LNCaP clone FGC (cell line): ENCODE results near the gene PRMT1.

Source experiments
- DNase-seq: peaks from one replicate; pipeline ENCODE4 v3.0.0-alpha.2; 2011; ENCODE audit warnings: low read depth
- H3K4me3 ChIP-seq: 2 replicates; pipeline ENCODE4 v1.5.1; 2011; ENCODE audit warnings: mild to moderate bottlenecking, low read depth, low read length, control low read depth
- TF ChIP-seq, protein P1 (sequence below): IDR thresholded peaks from 2 replicates; pipeline ENCODE4 v1.5.1; 2012; ENCODE audit warnings: mild to moderate bottlenecking; ENCODE audit not compliant: control insufficient read depth, insufficient read depth; ENCODE audit errors: extremely low read depth

PRMT1 gene

DNA sequence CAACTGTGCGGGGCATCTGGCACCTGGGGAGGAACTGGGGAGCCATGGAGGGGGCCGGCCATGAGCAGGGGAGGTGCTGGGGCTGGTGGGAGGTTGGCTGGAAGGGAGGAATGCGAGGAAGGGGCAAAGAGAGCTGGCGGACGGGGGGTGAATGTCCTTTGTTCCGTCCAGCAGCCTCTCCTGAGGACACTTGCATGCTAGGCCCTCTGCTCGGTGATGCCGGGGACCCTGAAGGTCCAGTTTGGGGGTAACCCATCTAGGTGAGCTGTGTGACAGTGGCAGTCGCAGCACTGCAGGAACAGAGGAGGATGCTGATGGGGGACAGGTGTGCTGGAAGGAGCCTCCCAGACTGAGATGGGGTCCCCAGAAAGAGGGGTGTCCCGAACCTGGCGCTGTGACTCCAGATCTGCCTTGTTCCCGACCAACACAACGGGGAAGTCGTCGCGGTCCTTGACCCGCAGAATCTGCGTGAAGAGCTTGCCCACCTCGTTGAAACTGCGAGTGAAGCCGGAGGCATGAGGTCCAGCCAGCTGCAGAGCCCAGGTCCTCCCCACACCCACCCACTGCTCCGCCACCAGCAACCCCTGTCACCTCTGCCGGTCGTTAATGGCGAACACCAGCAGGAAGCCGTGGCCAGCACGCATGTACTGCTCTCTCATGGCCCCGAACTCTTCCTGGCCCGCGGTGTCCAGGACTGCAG, 40.7 kb upstream of the PRMT1 start:
- DNase-seq: no peak
- no peak overlapping the region for H3K4me3 ChIP-seq
- TF ChIP-seq, protein P1, sequence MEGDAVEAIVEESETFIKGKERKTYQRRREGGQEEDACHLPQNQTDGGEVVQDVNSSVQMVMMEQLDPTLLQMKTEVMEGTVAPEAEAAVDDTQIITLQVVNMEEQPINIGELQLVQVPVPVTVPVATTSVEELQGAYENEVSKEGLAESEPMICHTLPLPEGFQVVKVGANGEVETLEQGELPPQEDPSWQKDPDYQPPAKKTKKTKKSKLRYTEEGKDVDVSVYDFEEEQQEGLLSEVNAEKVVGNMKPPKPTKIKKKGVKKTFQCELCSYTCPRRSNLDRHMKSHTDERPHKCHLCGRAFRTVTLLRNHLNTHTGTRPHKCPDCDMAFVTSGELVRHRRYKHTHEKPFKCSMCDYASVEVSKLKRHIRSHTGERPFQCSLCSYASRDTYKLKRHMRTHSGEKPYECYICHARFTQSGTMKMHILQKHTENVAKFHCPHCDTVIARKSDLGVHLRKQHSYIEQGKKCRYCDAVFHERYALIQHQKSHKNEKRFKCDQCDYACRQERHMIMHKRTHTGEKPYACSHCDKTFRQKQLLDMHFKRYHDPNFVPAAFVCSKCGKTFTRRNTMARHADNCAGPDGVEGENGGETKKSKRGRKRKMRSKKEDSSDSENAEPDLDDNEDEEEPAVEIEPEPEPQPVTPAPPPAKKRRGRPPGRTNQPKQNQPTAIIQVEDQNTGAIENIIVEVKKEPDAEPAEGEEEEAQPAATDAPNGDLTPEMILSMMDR: no peak

DNA sequence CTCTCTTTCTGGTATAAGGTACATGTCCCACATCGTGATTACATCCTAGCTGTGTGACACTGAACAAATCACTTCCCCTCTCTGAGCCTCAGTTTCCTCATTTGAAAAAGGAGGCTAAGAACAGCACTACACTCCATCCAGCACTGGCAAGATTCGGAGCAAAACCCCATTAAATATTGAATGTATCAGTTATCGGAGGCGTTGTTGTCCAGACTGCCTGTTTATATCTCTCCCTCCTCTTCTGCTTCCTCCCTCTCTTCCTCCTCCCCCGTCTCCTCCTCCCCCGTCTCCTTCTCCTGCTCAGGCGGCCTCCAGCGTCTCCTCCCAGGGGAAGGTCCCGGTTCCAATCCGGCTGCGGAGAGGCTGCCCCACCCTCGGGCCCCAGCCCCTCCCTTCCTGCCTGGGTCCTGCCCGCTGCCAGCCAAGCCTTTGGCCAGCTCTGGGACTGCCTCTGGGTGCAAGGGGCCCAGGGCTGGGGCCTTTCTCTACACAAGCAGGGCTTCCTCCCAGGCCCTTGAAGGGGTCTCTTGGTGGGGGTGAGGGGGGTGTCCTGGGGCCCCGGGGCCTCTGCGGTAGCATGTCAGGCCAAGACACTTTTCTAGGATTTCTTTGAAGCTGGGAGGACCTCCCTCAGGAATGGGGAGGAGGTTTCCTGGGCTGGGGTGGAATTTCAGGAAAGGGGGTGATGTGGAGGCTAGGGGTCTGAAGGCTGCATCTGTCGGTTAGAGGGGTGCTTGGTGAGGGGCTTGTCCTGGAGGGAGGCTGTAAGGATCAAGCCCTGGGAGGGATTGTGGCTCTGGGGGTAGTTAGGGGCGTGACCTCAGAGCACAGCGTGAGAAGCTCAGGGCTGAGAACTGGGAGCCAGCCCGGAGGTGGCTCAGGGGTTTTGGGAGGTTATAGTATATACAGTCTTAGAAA, 39.0 kb upstream of the PRMT1 start:
- peak; percentile 52 for DNase-seq
- no peak overlapping the region for H3K4me3 ChIP-seq
- TF ChIP-seq, protein P1: no peak

DNA sequence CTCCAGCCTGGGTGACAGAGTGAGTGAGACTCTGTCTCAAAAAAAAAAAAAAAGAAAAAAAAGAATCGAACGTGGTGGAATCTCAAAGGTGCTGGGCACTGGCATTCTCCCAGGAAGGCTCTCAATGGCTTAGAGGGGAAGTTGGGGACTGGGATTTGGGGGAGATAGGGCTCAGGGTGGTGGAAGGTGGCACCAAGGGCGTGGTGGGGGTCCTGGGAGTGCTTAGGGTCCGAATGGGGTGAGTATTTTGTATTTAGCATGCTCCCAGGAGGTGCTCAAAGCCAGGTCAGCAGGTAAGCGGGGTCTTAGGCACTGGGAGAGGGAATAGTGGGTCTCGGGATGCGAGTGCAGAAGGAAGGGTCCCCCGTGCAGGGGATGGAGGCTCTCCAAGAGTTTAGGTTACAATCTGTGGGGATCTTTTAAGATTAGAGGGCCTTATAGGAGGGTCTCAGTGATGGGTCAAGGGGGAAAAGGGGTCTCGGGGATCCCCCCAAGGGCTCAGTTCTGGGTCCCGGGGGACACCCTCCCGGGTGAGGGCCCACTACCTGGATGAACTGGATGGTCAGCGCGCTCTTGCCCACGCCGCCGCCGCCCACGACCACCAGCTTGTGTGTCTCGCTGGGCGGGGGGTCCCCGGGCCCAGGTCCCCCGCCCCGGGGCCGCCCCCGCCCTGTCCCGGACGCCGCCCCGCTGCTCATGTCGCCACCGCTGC, 37.5 kb upstream of the PRMT1 start:
- DNase-seq: no peak

DNA sequence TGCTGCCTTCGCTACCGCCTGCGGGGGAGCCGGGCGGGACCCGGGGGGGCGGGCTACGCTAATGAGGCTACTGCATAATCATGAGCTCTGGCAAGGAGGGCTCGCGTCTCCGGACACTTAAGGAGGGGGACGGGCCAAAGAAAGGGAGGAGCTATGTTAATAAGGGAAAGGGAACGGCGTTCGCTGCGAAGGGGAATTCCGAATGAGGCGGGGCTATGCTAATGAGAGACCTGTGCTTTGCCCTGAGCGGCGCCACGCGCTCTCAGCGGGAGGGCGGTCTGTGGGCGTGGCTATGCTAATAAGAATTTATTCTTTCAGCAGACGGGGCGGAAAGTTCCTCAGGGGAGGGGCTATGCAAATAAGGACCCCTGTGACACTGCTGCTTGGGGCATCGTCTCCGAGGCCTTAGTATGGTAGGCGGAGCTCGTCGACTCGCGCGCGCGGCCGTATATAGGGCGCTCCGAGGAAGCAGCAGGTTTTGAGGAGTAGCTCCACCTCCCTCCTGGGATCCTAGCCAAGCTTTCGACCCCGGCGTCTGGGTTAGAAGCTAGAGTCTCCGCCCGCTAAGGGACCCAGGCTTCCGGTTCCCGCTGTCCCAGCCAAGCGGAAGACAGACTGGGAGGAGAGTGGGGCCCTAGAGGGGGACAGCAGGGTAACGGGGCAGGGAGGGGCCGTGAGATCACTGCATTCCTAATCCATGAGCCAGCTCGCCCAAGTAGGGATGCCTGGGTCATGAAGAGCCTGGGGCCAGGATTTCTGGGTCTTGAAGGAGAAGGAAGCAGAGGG, 36.8 kb upstream of the PRMT1 start, which contains the start of gene RRAS:
Gene RRAS (minus strand): TSS at position 31 of the 786 bp plus-strand sequence. CDS start 45 bp downstream, outside the sequence.
- TF ChIP-seq, protein P1: no peak
- H3K4me3 ChIP-seq: peak within 1 kb of the TSS; percentile 91
- DNase-seq: peak; percentile 99

More for the DNA sequence above, 37.5 kb upstream of the PRMT1 start:
- TF ChIP-seq, protein P1: no peak
- peak overlapping the region; percentile 57 for H3K4me3 ChIP-seq

DNA sequence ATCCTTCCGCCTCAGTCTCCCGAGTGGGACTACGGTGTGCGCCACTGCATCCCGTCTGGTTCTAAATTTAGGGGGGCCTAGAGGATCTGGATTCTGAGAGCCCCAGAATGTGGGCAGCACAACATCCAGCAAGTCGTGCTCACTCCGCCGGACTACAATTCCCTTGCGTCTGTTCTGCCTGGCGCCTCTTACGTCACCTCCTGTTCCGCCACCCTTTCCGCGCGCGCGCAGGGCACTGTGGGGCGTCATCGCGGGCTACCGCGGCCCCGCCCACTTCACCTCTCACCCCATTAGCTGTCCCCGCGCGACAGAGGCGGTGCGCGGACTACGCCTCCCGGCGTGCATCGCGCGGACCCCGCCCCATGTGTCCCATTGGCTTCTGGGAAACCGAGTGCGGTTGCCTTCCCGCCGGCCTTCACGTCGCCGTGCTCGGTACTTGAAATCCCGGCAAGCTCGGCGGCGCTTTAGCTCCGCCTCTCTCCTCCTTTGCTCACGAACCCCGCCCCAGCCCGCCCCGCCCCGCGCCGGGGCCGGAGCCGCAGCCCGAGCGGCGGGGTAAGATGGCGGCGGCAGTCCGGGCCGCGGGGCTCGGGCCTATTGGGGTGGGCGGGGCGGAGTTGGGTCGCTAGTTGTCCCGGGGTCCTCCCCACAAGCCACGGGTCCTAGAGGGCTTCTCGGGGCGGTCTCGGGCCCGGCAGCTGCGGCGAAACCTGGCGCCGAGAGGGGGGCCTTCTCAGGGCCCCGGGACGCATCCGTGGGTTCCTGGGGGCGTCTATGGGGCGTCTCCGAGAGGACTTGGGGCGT, 35.2 kb upstream of the PRMT1 start, which contains the start of gene SCAF1:
Gene SCAF1 (plus strand): TSS at position 522 of the 804 bp plus-strand sequence. CDS start 2,818 bp downstream, outside the sequence.
- peak; percentile 98 for DNase-seq
- TF ChIP-seq, protein P1: no peak
- peak within 1 kb of the TSS; percentile 91 for H3K4me3 ChIP-seq
